Endothelial cell (in vitro differentiated cells): Measurements from ENCODE around the gene GRHPR. TPM values are rescaled to one million over a fixed set of nuclear protein-coding genes. Genes with fewer than 3 reads are reported as not detected.

Experiments
- DNase-seq: peaks from one replicate; pipeline ENCODE4 v3.0.0; 2021; ENCODE audit warnings: low spot score
- H3K27ac Mint-ChIP-seq: one replicate; pipeline ENCODE4 v1.8.0; 2021; ENCODE audit warnings: mixed read lengths, inconsistent platforms; ENCODE audit not compliant: unreplicated experiment
- H3K27me3 Mint-ChIP-seq: one replicate; pipeline ENCODE4 v1.8.0; 2021; ENCODE audit warnings: mild to moderate bottlenecking, moderate library complexity, mixed read lengths, inconsistent platforms; ENCODE audit not compliant: unreplicated experiment
- H3K36me3 Mint-ChIP-seq: one replicate; pipeline ENCODE4 v1.8.0; 2021; ENCODE audit warnings: mild to moderate bottlenecking, low read depth, mixed read lengths, inconsistent platforms; ENCODE audit not compliant: unreplicated experiment
- H3K4me1 Mint-ChIP-seq: one replicate; pipeline ENCODE4 v1.8.0; 2021; ENCODE audit warnings: mild to moderate bottlenecking, mixed read lengths, inconsistent platforms; ENCODE audit not compliant: unreplicated experiment
- H3K4me3 Mint-ChIP-seq: one replicate; pipeline ENCODE4 v1.8.0; 2021; ENCODE audit warnings: mild to moderate bottlenecking, mixed read lengths, inconsistent platforms; ENCODE audit not compliant: unreplicated experiment
- H3K9me3 Mint-ChIP-seq: one replicate; pipeline ENCODE4 v1.8.0; 2021; ENCODE audit warnings: mixed read lengths, inconsistent platforms; ENCODE audit not compliant: unreplicated experiment
- total RNA-seq: library from RNA; stranded (reverse); fragmentation: NEBNext Ultra II Directional; extraction: Animal tissue kit (Norgen Biotek cat#: 25700); gene quantifications from one replicate; pipeline ENCODE4 v1.2.1, GENCODE V29; 2021; ENCODE audit not compliant: unreplicated experiment
- TF ChIP-seq, protein P1 (sequence below): fragments of 200-600 bp; sonication (generic); IDR thresholded peaks from one replicate; pipeline ENCODE4 v1.5.0; 2021; ENCODE audit warnings: antibody characterized with exemption; ENCODE audit not compliant: unreplicated experiment

GRHPR gene
- total RNA-seq, 1 donor from 2014 or later, result 81.5 TPM

DNA sequence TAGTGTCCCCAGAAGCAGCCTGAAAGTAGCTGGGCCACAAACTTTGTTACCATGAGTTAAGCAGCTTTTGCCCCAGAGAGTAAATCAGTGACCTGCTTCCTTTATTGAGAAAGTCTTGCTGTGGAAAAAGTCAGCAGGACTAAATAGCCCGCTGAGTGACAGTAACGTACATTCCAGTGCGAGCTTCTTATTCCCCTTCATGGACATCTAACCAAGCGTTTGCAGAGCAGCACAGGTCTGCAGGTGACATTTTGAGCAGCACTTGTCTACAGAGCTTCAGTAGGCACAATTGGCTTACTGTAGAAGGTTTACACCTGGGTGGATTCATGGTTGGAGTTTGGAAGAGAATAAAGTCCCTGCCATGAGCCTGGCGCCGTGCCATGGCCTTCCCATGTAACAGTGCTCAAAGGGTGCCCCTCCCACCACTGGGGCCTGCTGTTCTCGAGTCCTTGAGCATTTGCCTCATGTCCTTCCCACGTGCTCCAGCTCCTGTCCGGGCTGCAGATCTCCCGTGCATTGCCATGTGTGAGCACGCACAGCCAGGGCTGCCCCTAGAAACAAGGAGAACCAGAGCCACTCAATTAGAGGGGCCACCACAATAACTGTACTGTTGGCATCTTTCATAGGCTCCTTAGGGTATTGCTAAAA, 41.3 kb upstream of the GRHPR start:
- H3K27ac Mint-ChIP-seq, result no peak overlapping the region
- H3K4me3 Mint-ChIP-seq, result no peak overlapping the region
- TF ChIP-seq, protein P1, sequence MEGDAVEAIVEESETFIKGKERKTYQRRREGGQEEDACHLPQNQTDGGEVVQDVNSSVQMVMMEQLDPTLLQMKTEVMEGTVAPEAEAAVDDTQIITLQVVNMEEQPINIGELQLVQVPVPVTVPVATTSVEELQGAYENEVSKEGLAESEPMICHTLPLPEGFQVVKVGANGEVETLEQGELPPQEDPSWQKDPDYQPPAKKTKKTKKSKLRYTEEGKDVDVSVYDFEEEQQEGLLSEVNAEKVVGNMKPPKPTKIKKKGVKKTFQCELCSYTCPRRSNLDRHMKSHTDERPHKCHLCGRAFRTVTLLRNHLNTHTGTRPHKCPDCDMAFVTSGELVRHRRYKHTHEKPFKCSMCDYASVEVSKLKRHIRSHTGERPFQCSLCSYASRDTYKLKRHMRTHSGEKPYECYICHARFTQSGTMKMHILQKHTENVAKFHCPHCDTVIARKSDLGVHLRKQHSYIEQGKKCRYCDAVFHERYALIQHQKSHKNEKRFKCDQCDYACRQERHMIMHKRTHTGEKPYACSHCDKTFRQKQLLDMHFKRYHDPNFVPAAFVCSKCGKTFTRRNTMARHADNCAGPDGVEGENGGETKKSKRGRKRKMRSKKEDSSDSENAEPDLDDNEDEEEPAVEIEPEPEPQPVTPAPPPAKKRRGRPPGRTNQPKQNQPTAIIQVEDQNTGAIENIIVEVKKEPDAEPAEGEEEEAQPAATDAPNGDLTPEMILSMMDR, result no peak
- H3K9me3 Mint-ChIP-seq, result no peaks in the 10 kb centered on the region
- H3K27me3 Mint-ChIP-seq, result peaks cover 3% of the 10 kb centered on the region
- peaks cover 5% of the 10 kb centered on the region for H3K36me3 Mint-ChIP-seq
- no peak for DNase-seq
- no peaks in the 10 kb centered on the region for H3K4me1 Mint-ChIP-seq

DNA sequence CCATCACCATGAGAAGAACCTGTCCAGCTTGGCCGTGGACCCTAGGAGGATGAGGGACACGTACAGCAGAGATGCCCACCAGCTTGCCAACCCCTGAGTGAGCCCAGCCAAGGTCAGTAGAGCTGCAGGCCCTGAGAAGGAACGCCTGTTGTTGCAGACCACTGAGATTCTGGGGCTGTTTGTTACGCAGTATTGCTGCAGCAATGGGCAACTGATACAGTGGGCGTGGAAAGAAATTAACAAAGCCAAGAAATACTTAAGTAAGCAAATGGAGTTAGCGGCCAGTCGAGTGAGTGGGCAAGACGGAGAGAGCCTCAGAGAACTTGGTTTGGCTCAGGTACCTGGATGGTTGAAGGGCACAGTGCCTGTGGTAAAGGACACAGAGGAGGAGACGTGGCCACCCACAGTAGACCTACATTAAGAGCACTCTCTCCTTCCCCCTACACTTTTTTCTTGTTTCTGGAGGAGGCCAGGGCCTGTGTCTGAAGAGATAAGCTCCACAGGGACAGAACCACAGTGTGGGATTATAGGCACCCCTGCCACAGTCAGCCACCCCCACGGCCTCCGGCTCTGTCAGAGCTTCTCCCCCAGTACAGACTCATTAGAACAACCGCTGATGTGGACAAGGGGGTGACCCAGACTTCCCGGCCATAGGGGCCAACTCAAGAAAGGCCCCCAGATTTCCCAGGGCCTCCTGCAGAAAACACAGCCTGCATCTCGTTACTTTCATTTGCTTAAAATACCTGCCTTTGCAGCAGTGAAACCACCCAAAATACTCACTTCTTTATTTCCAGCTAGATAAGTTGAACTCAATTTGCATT, 40.1 kb upstream of the GRHPR start:
- Mint-ChIP-seq H3K27me3 (peaks cover 1% of the 10 kb centered on the region), H3K9me3 (no peaks in the 10 kb centered on the region), H3K4me3 (no peak overlapping the region), H3K27ac (no peak overlapping the region), H3K36me3 (peaks cover 5% of the 10 kb centered on the region), H3K4me1 (no peaks in the 10 kb centered on the region)
- DNase-seq, result no peak
- TF ChIP-seq, protein P1, result no peak

DNA sequence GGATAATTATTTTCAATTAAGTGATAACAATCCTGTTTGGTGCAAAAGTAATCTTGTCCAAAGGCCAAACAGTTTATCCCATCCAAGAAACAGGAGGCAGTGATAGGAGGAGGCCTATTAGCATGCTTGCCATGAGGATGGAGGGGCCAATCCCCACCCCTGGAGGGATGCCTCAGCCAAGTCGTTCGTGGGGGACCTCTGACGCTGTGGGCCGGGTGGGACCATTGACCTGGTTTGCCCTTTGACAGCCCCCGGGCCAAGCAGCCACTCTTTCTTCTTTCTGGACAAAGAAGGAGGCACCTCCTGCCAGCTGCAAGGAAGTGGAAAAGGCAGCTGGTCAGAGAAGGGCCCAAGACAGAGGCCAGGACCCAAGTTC, 39.5 kb upstream of the GRHPR start:
- Mint-ChIP-seq H3K4me1 (no peaks in the 10 kb centered on the region), H3K4me3 (no peak overlapping the region), H3K36me3 (peaks cover 5% of the 10 kb centered on the region), H3K27me3 (peaks cover 1% of the 10 kb centered on the region), H3K27ac (no peak overlapping the region), H3K9me3 (no peaks in the 10 kb centered on the region)
- TF ChIP-seq, protein P1, result no peak
- no peak for DNase-seq

DNA sequence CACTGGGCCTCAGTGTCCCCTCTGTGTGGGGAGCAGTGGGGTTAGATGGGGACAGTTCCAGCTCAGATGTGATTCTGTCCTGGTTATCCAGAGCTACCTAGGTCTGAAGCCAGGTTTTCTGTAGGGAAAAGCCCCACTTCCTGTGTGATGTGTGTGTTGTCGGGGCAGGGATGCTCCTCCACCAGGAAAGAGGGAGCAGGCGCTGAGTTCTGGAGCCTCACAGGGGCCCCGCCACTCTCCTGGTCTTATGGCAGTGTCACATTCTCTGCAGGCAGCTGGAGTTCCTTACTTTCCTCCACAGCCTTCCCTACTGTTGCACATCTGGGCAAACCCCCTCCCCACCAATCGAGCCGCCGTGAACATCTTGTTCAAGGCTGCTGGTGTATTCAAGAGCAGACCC, 39.1 kb upstream of the GRHPR start:
- no peak for DNase-seq
- no peaks in the 10 kb centered on the region for H3K9me3 Mint-ChIP-seq
- H3K4me1 Mint-ChIP-seq, result no peaks in the 10 kb centered on the region
- peaks cover 1% of the 10 kb centered on the region for H3K27me3 Mint-ChIP-seq
- no peak overlapping the region for H3K27ac Mint-ChIP-seq
- H3K36me3 Mint-ChIP-seq, result peaks cover 5% of the 10 kb centered on the region
- H3K4me3 Mint-ChIP-seq, result no peak overlapping the region
- TF ChIP-seq, protein P1, result no peak
